Measurements from ENCODE around the gene PIP5K1B.

PIP5K1B gene

GRCh38 chr9:68704814-68705530 lies at the start of gene PIP5K1B:
Gene PIP5K1B (plus strand): TSS chr9:68705240. CDS start chr9:68822615, 117,375 bp downstream.
- H3K4me3 ChIP-seq (ENCODE audit: low read length): peak within 1 kb of the TSS; percentile 39
- peak; percentile 34 for DNase-seq (ENCODE audit: low read depth)
- TF ChIP-seq CTCF (conservative IDR thresholded peaks at IDR 0.05; ENCODE audit: low read length): no peak

- H3K4me3 ChIP-seq (ENCODE audit: low read length): no peak overlapping the region
- DNase-seq (ENCODE audit: low read depth): no peak
- no peak for TF ChIP-seq CTCF (conservative IDR thresholded peaks at IDR 0.05; ENCODE audit: low read length)
These were observed 41.0 kb upstream of the PIP5K1B start for GRCh38 chr9:68664036-68664435.

GRCh38 chr9:68668127-68668526 lies 36.9 kb upstream of the PIP5K1B start:
- TF ChIP-seq CTCF (conservative IDR thresholded peaks at IDR 0.05; ENCODE audit: low read length): no peak
- H3K4me3 ChIP-seq (ENCODE audit: low read length): no peak overlapping the region
- no peak for DNase-seq (ENCODE audit: low read depth)

- no peak overlapping the region for H3K4me3 ChIP-seq (ENCODE audit: low read length)
- DNase-seq (ENCODE audit: low read depth): no peak
- no peak for TF ChIP-seq CTCF (conservative IDR thresholded peaks at IDR 0.05; ENCODE audit: low read length)
These were observed 35.8 kb upstream of the PIP5K1B start for GRCh38 chr9:68669218-68669617.

GRCh38 chr9:68672215-68672614 lies 32.8 kb upstream of the PIP5K1B start:
- no peak overlapping the region for H3K4me3 ChIP-seq (ENCODE audit: low read length)
- no peak for DNase-seq (ENCODE audit: low read depth)
- TF ChIP-seq CTCF (conservative IDR thresholded peaks at IDR 0.05; ENCODE audit: low read length): no peak

- DNase-seq (ENCODE audit: low read depth): no peak
- TF ChIP-seq CTCF (conservative IDR thresholded peaks at IDR 0.05; ENCODE audit: low read length): no peak
- H3K4me3 ChIP-seq (ENCODE audit: low read length): no peak overlapping the region
These were observed 32.4 kb upstream of the PIP5K1B start for GRCh38 chr9:68672625-68673024.

- H3K4me3 ChIP-seq (ENCODE audit: low read length): no peak overlapping the region
- peak; percentile 8; the same call in 1 of the 2 replicates for TF ChIP-seq CTCF (conservative IDR thresholded peaks at IDR 0.05; ENCODE audit: low read length)
- no peak for DNase-seq (ENCODE audit: low read depth)
These were observed 26.6 kb upstream of the PIP5K1B start for GRCh38 chr9:68678430-68678829.
